Measurements from ENCODE around the gene LEFTY1. TPM values are rescaled to one million over a fixed set of nuclear protein-coding genes. Genes with fewer than 3 reads are reported as not detected.

LEFTY1 gene
- total RNA-seq, 1 experiment from 2014 or later, result not detected

DNA sequence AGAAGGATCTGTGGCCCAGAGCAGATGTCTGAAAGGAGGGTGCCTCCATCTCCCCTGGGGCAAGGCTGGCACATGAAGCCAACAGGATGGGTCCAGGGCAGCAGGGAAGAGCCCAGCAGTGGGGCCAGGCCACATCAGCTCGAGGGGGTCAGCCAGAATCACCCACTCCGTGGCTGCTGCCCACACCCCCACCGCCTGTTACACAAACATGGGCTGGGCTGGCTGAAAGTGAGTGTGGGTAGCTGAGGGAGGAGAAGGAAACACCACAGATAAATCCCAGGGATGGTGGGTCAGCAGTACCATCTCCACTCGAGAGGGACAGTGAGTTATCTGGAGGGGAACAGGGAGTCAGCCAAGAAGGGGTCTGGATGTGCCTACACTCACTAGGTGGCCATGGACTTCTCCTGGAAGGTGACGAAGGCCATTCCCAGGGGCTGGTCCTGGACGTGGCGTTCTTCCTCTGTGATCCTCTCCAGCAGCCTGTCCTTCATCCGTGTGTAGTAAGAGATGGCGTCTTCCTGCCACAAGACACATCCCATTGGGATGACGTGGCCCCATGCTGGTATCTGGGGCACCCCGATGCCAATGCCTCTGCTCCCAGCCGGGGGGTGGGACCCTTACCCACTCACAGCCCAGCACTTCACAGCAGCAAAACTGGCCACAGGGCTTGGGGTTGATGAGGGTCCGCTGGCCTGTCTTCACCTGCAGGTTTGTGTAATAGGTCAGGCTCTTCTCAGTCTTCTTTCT, 26.9 kb downstream of the LEFTY1 start:
- DNase-seq (ENCODE audit: low read depth, low spot score), result no peak
- peaks cover 2% of the 10 kb centered on the region; the same call in 1 of the 2 replicates for H3K36me3 ChIP-seq (ENCODE audit: control insufficient read depth, insufficient read depth, low read length)

DNA sequence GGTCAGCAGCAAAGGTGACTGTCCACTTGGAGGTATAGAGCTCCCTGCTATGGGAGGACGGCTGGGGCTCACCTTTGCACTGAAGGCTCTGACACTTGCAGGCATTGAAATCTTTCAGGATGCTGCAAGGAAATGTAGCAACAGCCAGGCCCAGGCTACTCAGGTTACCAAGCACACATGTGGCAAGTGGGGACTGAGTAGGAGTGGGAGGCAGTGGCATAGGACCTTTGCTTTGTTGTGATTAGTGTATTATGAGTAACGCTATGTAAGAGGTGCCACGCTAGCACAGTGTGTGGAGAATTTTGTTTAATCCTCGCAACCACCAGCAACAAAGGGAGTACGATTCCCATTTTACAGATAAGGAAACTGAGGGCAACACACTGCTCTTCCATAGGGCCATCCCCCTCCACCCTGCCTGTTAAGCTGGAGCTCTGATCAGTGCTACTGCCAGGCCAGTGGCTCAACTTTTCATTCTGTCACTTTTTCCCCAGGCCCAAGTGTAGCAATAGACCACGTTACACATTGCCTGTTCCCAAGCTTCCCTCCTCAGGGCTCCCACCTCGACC, 28.0 kb downstream of the LEFTY1 start:
- no peaks in the 10 kb centered on the region; the same call in 1 of the 2 replicates for H3K36me3 ChIP-seq (ENCODE audit: control insufficient read depth, insufficient read depth, low read length)
- ChIA-PET CTCF (no interaction called here), POLR2A (no interaction called here)
- no TSS peak for BruUV-seq (replicated peaks)
- intact Hi-C loops (cut with micrococcal nuclease; ENCODE audit: unreplicated experiment), result no loop called here
- no peaks in the 10 kb centered on the region for H3K9me3 ChIP-seq (ENCODE audit: control insufficient read depth, insufficient read depth, low read depth, low read length)
- DNase-seq (ENCODE audit: low read depth, low spot score) (no peak), ATAC-seq (no peak)
- H3K27ac ChIP-seq (ENCODE audit: low read length), result no peak overlapping the region
- no peak overlapping the region for H3K4me3 ChIP-seq (ENCODE audit: low read depth in 2 of 2, low read length in 2 of 2)
- H3K4me1 ChIP-seq (ENCODE audit: control insufficient read depth, insufficient read depth, low read length), result no peaks in the 10 kb centered on the region; the same call in 1 of the 2 replicates
- TF ChIP-seq, protein P1, sequence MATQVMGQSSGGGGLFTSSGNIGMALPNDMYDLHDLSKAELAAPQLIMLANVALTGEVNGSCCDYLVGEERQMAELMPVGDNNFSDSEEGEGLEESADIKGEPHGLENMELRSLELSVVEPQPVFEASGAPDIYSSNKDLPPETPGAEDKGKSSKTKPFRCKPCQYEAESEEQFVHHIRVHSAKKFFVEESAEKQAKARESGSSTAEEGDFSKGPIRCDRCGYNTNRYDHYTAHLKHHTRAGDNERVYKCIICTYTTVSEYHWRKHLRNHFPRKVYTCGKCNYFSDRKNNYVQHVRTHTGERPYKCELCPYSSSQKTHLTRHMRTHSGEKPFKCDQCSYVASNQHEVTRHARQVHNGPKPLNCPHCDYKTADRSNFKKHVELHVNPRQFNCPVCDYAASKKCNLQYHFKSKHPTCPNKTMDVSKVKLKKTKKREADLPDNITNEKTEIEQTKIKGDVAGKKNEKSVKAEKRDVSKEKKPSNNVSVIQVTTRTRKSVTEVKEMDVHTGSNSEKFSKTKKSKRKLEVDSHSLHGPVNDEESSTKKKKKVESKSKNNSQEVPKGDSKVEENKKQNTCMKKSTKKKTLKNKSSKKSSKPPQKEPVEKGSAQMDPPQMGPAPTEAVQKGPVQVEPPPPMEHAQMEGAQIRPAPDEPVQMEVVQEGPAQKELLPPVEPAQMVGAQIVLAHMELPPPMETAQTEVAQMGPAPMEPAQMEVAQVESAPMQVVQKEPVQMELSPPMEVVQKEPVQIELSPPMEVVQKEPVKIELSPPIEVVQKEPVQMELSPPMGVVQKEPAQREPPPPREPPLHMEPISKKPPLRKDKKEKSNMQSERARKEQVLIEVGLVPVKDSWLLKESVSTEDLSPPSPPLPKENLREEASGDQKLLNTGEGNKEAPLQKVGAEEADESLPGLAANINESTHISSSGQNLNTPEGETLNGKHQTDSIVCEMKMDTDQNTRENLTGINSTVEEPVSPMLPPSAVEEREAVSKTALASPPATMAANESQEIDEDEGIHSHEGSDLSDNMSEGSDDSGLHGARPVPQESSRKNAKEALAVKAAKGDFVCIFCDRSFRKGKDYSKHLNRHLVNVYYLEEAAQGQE (IDR thresholded peaks at IDR 0.05; ENCODE audit: insufficient read depth in 1 of 2, low read depth in 2 of 2, low read length in 1 of 2), result no peak
- TF ChIP-seq TCF7L2 (IDR thresholded peaks at IDR 0.05; ENCODE audit: low read depth, low read length) (no peak), POLR2AphosphoS5 (IDR thresholded peaks at IDR 0.05; ENCODE audit: low read depth, low read length) (no peak), SIN3A (IDR thresholded peaks at IDR 0.05; ENCODE audit: borderline replicate concordance, insufficient read depth, low read depth, low read length) (no peak)
- TF ChIP-seq, protein P2, sequence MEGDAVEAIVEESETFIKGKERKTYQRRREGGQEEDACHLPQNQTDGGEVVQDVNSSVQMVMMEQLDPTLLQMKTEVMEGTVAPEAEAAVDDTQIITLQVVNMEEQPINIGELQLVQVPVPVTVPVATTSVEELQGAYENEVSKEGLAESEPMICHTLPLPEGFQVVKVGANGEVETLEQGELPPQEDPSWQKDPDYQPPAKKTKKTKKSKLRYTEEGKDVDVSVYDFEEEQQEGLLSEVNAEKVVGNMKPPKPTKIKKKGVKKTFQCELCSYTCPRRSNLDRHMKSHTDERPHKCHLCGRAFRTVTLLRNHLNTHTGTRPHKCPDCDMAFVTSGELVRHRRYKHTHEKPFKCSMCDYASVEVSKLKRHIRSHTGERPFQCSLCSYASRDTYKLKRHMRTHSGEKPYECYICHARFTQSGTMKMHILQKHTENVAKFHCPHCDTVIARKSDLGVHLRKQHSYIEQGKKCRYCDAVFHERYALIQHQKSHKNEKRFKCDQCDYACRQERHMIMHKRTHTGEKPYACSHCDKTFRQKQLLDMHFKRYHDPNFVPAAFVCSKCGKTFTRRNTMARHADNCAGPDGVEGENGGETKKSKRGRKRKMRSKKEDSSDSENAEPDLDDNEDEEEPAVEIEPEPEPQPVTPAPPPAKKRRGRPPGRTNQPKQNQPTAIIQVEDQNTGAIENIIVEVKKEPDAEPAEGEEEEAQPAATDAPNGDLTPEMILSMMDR (IDR thresholded peaks at IDR 0.05), result no peak
- no peaks in the 10 kb centered on the region for H3K27me3 ChIP-seq (ENCODE audit: control insufficient read depth, insufficient read depth, low read length)
- in situ Hi-C loops (cut with HindIII; ENCODE audit: low pct_unique_long_range_greater_than_20kb, low sequenced_read_pairs), result no loop called here

More for the DNA sequence above, 26.9 kb downstream of the LEFTY1 start:
- in situ Hi-C loops (cut with HindIII; ENCODE audit: low pct_unique_long_range_greater_than_20kb, low sequenced_read_pairs), result no loop called here
- no TSS peak for BruUV-seq (replicated peaks)
- TF ChIP-seq, protein P2 (IDR thresholded peaks at IDR 0.05), result no peak
- TF ChIP-seq, protein P1 (IDR thresholded peaks at IDR 0.05; ENCODE audit: insufficient read depth in 1 of 2, low read depth in 2 of 2, low read length in 1 of 2), result no peak
- TF ChIP-seq POLR2AphosphoS5 (IDR thresholded peaks at IDR 0.05; ENCODE audit: low read depth, low read length) (no peak), TCF7L2 (IDR thresholded peaks at IDR 0.05; ENCODE audit: low read depth, low read length) (no peak), SIN3A (IDR thresholded peaks at IDR 0.05; ENCODE audit: borderline replicate concordance, insufficient read depth, low read depth, low read length) (no peak)
- no peaks in the 10 kb centered on the region for H3K9me3 ChIP-seq (ENCODE audit: control insufficient read depth, insufficient read depth, low read depth, low read length)
- intact Hi-C loops (cut with micrococcal nuclease; ENCODE audit: unreplicated experiment), result no loop called here
- POLR2A ChIA-PET, result no interaction called here
- H3K27ac ChIP-seq (ENCODE audit: low read length), result no peak overlapping the region
- no peak for ATAC-seq
- CTCF ChIA-PET, result no interaction called here
- no peaks in the 10 kb centered on the region; the same call in 1 of the 2 replicates for H3K4me1 ChIP-seq (ENCODE audit: control insufficient read depth, insufficient read depth, low read length)
- H3K4me3 ChIP-seq (ENCODE audit: low read depth in 2 of 2, low read length in 2 of 2), result no peak overlapping the region
- no peaks in the 10 kb centered on the region for H3K27me3 ChIP-seq (ENCODE audit: control insufficient read depth, insufficient read depth, low read length)

Measured in Panc1 (cell line).